ENCODE measurements around the gene MELK. TPM values are rescaled to one million over a fixed set of nuclear protein-coding genes. Genes with fewer than 3 reads are reported as not detected.
A peak's percentile ranks its signal among the peaks of the same experiment; 100 is the strongest.

MELK gene
- total RNA-seq, 1 experiment from 2014 or later, result 63.2 TPM

- no peak overlapping the region for H3K27ac ChIP-seq (ENCODE audit: low read depth, low read length)
- 0 out of 2 replicates have a peak, but pooled peaks cover 5% of the 10 kb centered on the region for H4K20me1 ChIP-seq (ENCODE audit: insufficient read depth)
- 0 out of 2 replicates have a peak overlapping the region, but pooled peaks have one; percentile 1 for H3K9ac ChIP-seq (ENCODE audit: low read length)
- peak; percentile 80 for ATAC-seq
- H3K9me3 ChIP-seq (ENCODE audit: control insufficient read depth in 1 of 2, insufficient read depth in 1 of 2, low read depth in 1 of 2, low read length in 2 of 2), result no peaks in the 10 kb centered on the region
- intact Hi-C loops (cut with micrococcal nuclease), result loop anchor here (10.0 kb wide), 1 partner anchor 220 kb away; the partner anchor contains the start of gene RNF38
- H3K4me1 ChIP-seq (ENCODE audit: control insufficient read depth in 1 of 2, insufficient read depth in 2 of 2, low read length in 2 of 2), result peaks cover 3 to 19% of the 10 kb centered on the region in 2 experiments; a peak in 2 of 4 replicates
- no peak overlapping the region for H2AFZ ChIP-seq (ENCODE audit: low read depth, low read length, poor library complexity, severe bottlenecking)
- DNase-seq (ENCODE audit: low read depth, low spot score), result peak; percentile 7
- H3K79me2 ChIP-seq (ENCODE audit: insufficient read depth, low read length), result peaks cover 56% of the 10 kb centered on the region
- no TSS peak for BruUV-seq (replicated peaks)
- H3K27me3 ChIP-seq (ENCODE audit: insufficient read depth, low read length), result no peaks in the 10 kb centered on the region
- H3K9me2 ChIP-seq (ENCODE audit: insufficient read depth), result no peaks in the 10 kb centered on the region
- CTCF ChIA-PET, result interaction anchor here (1.5 to 1.7 kb wide), 2 partner anchors 8 to 218 kb away, joined by 5 read pairs; no protein-coding TSS in a partner anchor
- peak overlapping the region; percentile 11; the same call in 1 of the 2 replicates for H3K4me2 ChIP-seq (ENCODE audit: low read length)
- TF ChIP-seq FOSL1 (IDR thresholded peaks at IDR 0.05; ENCODE audit: low read depth) (no peak), ZNF274 (IDR thresholded peaks at IDR 0.05; ENCODE audit: low read depth, low read length) (no peak), CEBPB (IDR thresholded peaks at IDR 0.05; ENCODE audit: low read depth) (no peak), ELF1 (IDR thresholded peaks at IDR 0.05; ENCODE audit: borderline replicate concordance, low read depth) (no peak), CBX3 (IDR thresholded peaks at IDR 0.05; ENCODE audit: low read depth) (no peak), ZBTB33 (IDR thresholded peaks at IDR 0.05; ENCODE audit: extremely low read depth, insufficient replicate concordance, low read length) (no peak), RAD21 (IDR thresholded peaks at IDR 0.05; ENCODE audit: low read depth) (no peak), JUND (IDR thresholded peaks at IDR 0.05) (no peak)
- H3K4me3 ChIP-seq (replicated peaks in 1 of 2; ENCODE audit: low read depth in 1 of 2, low read length in 2 of 2), result no peak overlapping the region
- no peaks in the 10 kb centered on the region; a peak in 1 of 4 replicates for H3K36me3 ChIP-seq (ENCODE audit: control insufficient read depth in 1 of 2, insufficient read depth in 2 of 2, low read length in 2 of 2)
- RAD21 ChIA-PET (ENCODE audit: low non-redundant PET in 1 of 2, low total read pairs in 2 of 2, uncharacterized antibody in 2 of 2, unreplicated experiment in 2 of 2), result no interaction called here
- POLR2A ChIA-PET, result no interaction called here
Observed at GRCh38 chr9:36625006-36625615, 52.4 kb downstream of the MELK start.
